Stimulated activated CD4-positive, alpha-beta T cell treated with anti-CD3 and anti-CD28 coated beads, Interleukin-15, amount 100 ng/mL, for 1 hour (primary cell): ENCODE measurements around the gene COPRS.
"Not testable (repeated sequence)": the region's sequence is repeated elsewhere in the genome, so short reads cannot be mapped to it uniquely, and the experiment has no call there.

Experiments used
- DNase-seq, 2 donors: peaks; one replicate each; pipeline ENCODE4 v3.0.0-alpha.2; 2020; ENCODE audit warnings: low read depth in 1 of 2, low spot score in 1 of 2

COPRS gene

GRCh38 chr17:31845291-31845690 lies 13.8 kb downstream of the COPRS start:
- no peak for DNase-seq

GRCh38 chr17:31843070-31843745 lies 15.8 kb downstream of the COPRS start:
- no peak for DNase-seq

- DNase-seq, result peak; percentile 32 to 37
These were observed 16.6 kb downstream of the COPRS start for GRCh38 chr17:31842195-31843069.

- DNase-seq, result no peak
These were observed 17.2 kb downstream of the COPRS start for GRCh38 chr17:31841850-31842194.

GRCh38 chr17:31838636-31839225 lies 20.3 kb downstream of the COPRS start:
- no peak for DNase-seq

GRCh38 chr17:31835984-31836383 lies 23.1 kb downstream of the COPRS start:
- no peak for DNase-seq

GRCh38 chr17:31834448-31834847 lies 24.6 kb downstream of the COPRS start:
- no peak for DNase-seq

GRCh38 chr17:31832746-31833145 lies 26.3 kb downstream of the COPRS start:
- no peak for DNase-seq

GRCh38 chr17:31830971-31831858 lies 27.8 kb downstream of the COPRS start:
- DNase-seq, result no peak

GRCh38 chr17:31829649-31830048 lies 29.4 kb downstream of the COPRS start:
- DNase-seq, result no peak

GRCh38 chr17:31828955-31829354 lies 30.1 kb downstream of the COPRS start:
- DNase-seq, result not testable (repeated sequence)

GRCh38 chr17:31825961-31826691 lies 32.9 kb downstream of the COPRS start:
- DNase-seq, result no peak

- DNase-seq, result no peak
These were observed 34.2 kb downstream of the COPRS start for GRCh38 chr17:31824766-31825360.

GRCh38 chr17:31823014-31823413 lies 36.0 kb downstream of the COPRS start:
- no peak for DNase-seq

GRCh38 chr17:31820691-31821435 lies 38.2 kb downstream of the COPRS start:
- no peak for DNase-seq

- no peak for DNase-seq
These were observed 39.5 kb downstream of the COPRS start for GRCh38 chr17:31819578-31819977.

GRCh38 chr17:31818863-31819262 lies 40.2 kb downstream of the COPRS start:
- DNase-seq, result not testable (repeated sequence)

- DNase-seq, result no peak
These were observed 43.8 kb downstream of the COPRS start for GRCh38 chr17:31815212-31815730.

GRCh38 chr17:31811101-31811500 lies 47.9 kb downstream of the COPRS start:
- no peak for DNase-seq
